ENCODE measurements around the gene RAD23B. TPM values are rescaled to one million over a fixed set of nuclear protein-coding genes. Genes with fewer than 3 reads are reported as not detected.
A peak's percentile ranks its signal among the peaks of the same experiment; 100 is the strongest.

RAD23B gene
- total RNA-seq (2021; ENCODE audit: unreplicated experiment) (114 TPM), Bru-seq, nascent RNA (percentile 96 among the genes with signal in this experiment), BruChase-seq, experiment 1, labeled RNA remaining after a 2-hour chase (percentile 94 among the genes with signal in this experiment), BruChase-seq, experiment 2, labeled RNA remaining after a 6-hour chase (percentile 96 among the genes with signal in this experiment)
- polyA plus RNA-seq (2012; ENCODE audit: insufficient read length), result 100 TPM
- long read RNA-seq, partial matches to known transcripts, result 0 of 16 reads
- long read RNA-seq, other reads (novel, unspliced or antisense), result 16 of 16 reads

- TF ChIP-seq POLR2AphosphoS5 (IDR thresholded peaks at IDR 0.05; ENCODE audit: low read depth, low read length) (peak; percentile 25; the same call in 1 of the 2 replicates), REST (IDR thresholded peaks at IDR 0.05; ENCODE audit: insufficient read depth in 1 of 2, low read depth in 2 of 2, low read length in 1 of 2) (0 out of 4 replicates have a peak, but pooled peaks of 1 of the 2 experiments have one; percentile 28), SIN3A (IDR thresholded peaks at IDR 0.05; ENCODE audit: borderline replicate concordance, insufficient read depth, low read depth, low read length) (no peak)
- Histone ChIP-seq H3K27me3 (ENCODE audit: control insufficient read depth, insufficient read depth, low read length) (no peaks in the 10 kb centered on the region), H3K4me1 (ENCODE audit: control insufficient read depth, insufficient read depth, low read length) (peaks cover 14% of the 10 kb centered on the region), H3K4me3 (ENCODE audit: low read depth in 2 of 2, low read length in 2 of 2) (peak within 1 kb of the TSS; percentile 85 to 90), H3K27ac (ENCODE audit: low read length) (peak within 1 kb of the TSS; percentile 92), H3K36me3 (ENCODE audit: control insufficient read depth, insufficient read depth, low read length) (peaks cover 5% of the 10 kb centered on the region), H3K9me3 (ENCODE audit: control insufficient read depth, insufficient read depth, low read depth, low read length) (no peaks in the 10 kb centered on the region)
- ChIA-PET CTCF (no interaction called here), POLR2A (interaction anchor here (0.6 kb wide), 1 partner anchor 82 kb away, joined by 8 read pairs; no protein-coding TSS in a partner anchor)
- in situ Hi-C loops (cut with HindIII; ENCODE audit: low pct_unique_long_range_greater_than_20kb, low sequenced_read_pairs) (no loop called here), intact Hi-C loops (cut with micrococcal nuclease; ENCODE audit: unreplicated experiment) (no loop called here)
- ATAC-seq (peak; percentile 96), DNase-seq (ENCODE audit: low read depth, low spot score) (peak; percentile 65)
- BruUV-seq (replicated peaks), result no TSS peak
Observed at GRCh38 chr9:107282759-107283622, at the start of gene RAD23B. Gene RAD23B (plus strand): TSS chr9:107283279. CDS start chr9:107283630, 351 bp downstream.

- ATAC-seq (no peak), DNase-seq (ENCODE audit: low read depth, low spot score) (no peak)
- ChIA-PET CTCF (no interaction called here), POLR2A (no interaction called here)
- no peaks in the 10 kb centered on the region for H3K36me3 ChIP-seq (ENCODE audit: control insufficient read depth, insufficient read depth, low read length)
- BruUV-seq (replicated peaks), result no TSS peak
- H3K27ac ChIP-seq (ENCODE audit: low read length), result no peak overlapping the region
- no peaks in the 10 kb centered on the region for H3K9me3 ChIP-seq (ENCODE audit: control insufficient read depth, insufficient read depth, low read depth, low read length)
- H3K4me1 ChIP-seq (ENCODE audit: control insufficient read depth, insufficient read depth, low read length), result no peaks in the 10 kb centered on the region
- H3K27me3 ChIP-seq (ENCODE audit: control insufficient read depth, insufficient read depth, low read length), result no peaks in the 10 kb centered on the region
- in situ Hi-C loops (cut with HindIII; ENCODE audit: low pct_unique_long_range_greater_than_20kb, low sequenced_read_pairs), result no loop called here
- no peak overlapping the region for H3K4me3 ChIP-seq (ENCODE audit: low read depth in 2 of 2, low read length in 2 of 2)
- TF ChIP-seq CTCF (IDR thresholded peaks at IDR 0.05) (no peak), POLR2AphosphoS5 (IDR thresholded peaks at IDR 0.05; ENCODE audit: low read depth, low read length) (no peak), REST (IDR thresholded peaks at IDR 0.05; ENCODE audit: insufficient read depth in 1 of 2, low read depth in 2 of 2, low read length in 1 of 2) (no peak), TCF7L2 (IDR thresholded peaks at IDR 0.05; ENCODE audit: low read depth, low read length) (no peak), SIN3A (IDR thresholded peaks at IDR 0.05; ENCODE audit: borderline replicate concordance, insufficient read depth, low read depth, low read length) (no peak)
- intact Hi-C loops (cut with micrococcal nuclease; ENCODE audit: unreplicated experiment), result no loop called here
Observed at GRCh38 chr9:107235765-107236442, 47.2 kb upstream of the RAD23B start.
